ENCODE data around the gene LGALS16. TPM values are rescaled to one million over a fixed set of nuclear protein-coding genes. Genes with fewer than 3 reads are reported as not detected.

Gene LGALS16
- total and polyA plus RNA-seq, 10 of the 15 experiments (the other 5 are each of a cell fraction or from before 2014, with no cell fraction given), result not detected

- peak overlapping the region; percentile 98 for H3K27ac ChIP-seq (ENCODE audit: control insufficient read depth, insufficient read depth)
- peak overlapping the region; percentile 98 for H3K4me2 ChIP-seq (ENCODE audit: control insufficient read depth, insufficient read depth)
- no TSS peak for BruUV-seq (replicated peaks)
- ChIA-PET RAD21 (ENCODE audit: unreplicated experiment) (interaction anchor here (1.0 to 4.1 kb wide), 4 partner anchors 18 to 165 kb away, joined by 3 to 23 read pairs (median 8); partner anchors contain the start of gene LGALS14), POLR2A (interaction anchor here (0.7 to 3.4 kb wide), 6 partner anchors 10 to 166 kb away, joined by 3 to 16 read pairs (median 3); partner anchors contain the start of gene FBL), CTCF (interaction anchor here (1.0 to 9.7 kb wide), 7 partner anchors 20 to 163 kb away, joined by 3 to 136 read pairs (median 4); partner anchors contain the start of gene LGALS14), SMC1A (ENCODE audit: uncharacterized antibody, unreplicated experiment) (interaction anchor here (0.7 to 10.7 kb wide), 6 partner anchors 19 to 163 kb away, joined by 3 to 266 read pairs (median 4); partner anchors contain the start of gene FBL)
- DNase-seq (ENCODE audit: low read depth, low spot score), result no peak
- H3K9me3 ChIP-seq (replicated peaks; ENCODE audit: control insufficient read depth, insufficient read depth, low read length), result no peaks in the 10 kb centered on the region; the same call in 2 of the 3 replicates
- no peak for FAIRE-seq
- no peaks in the 10 kb centered on the region for H4K20me1 ChIP-seq (ENCODE audit: control insufficient read depth, insufficient read depth)
- H2AFZ ChIP-seq (ENCODE audit: control insufficient read depth, low read depth, low read length), result no peak overlapping the region; the same call in 1 of the 2 replicates
- ATAC-seq, result peak; percentile 16
- peaks cover 0 to 19% of the 10 kb centered on the region in 2 experiments; a peak in 2 of 4 replicates for H3K36me3 ChIP-seq (ENCODE audit: control insufficient read depth in 2 of 2, insufficient read depth in 2 of 2, low read length in 1 of 2)
- in situ Hi-C loops (cut with MboI) (loop anchor here (5.0 kb wide), 1 partner anchor 157 kb away; no protein-coding TSS in a partner anchor), intact Hi-C loops (cut with micrococcal nuclease; ENCODE audit: unreplicated experiment) (no loop called here)
- H3K4me1 ChIP-seq (ENCODE audit: control insufficient read depth, insufficient read depth, low read length), result peaks cover 58% of the 10 kb centered on the region
- H3K4me3 ChIP-seq, result peak overlapping the region; percentile 86
- WGBS (ENCODE audit: insufficient coverage, insufficient replicate concordance, low lambda C conversion rate, missing lambda C conversion rate), result 27% methylated on average over 3 of the region's 3 CpGs
- peak overlapping the region; percentile 97 for H3K9ac ChIP-seq (ENCODE audit: control insufficient read depth, insufficient read depth, low read length)
- H3K79me2 ChIP-seq (ENCODE audit: control insufficient read depth, insufficient read depth, low read length), result peaks cover 23% of the 10 kb centered on the region
- no peaks in the 10 kb centered on the region for H3K27me3 ChIP-seq (replicated peaks in 1 of 2; ENCODE audit: control insufficient read depth in 2 of 2, insufficient read depth in 2 of 2, low read length in 1 of 2)
- TF ChIP-seq ZNF217 (IDR thresholded peaks at IDR 0.05), result 0 out of 2 replicates have a peak, but pooled peaks have one; percentile 26
- no peak for TF ChIP-seq NFYB (IDR thresholded peaks at IDR 0.05; ENCODE audit: insufficient read depth, low read depth, low read length)
- no peak for TF ChIP-seq SUPT20H (IDR thresholded peaks at IDR 0.05; ENCODE audit: borderline replicate concordance, control insufficient read depth, low read depth, low read length)
- TF ChIP-seq MEF2A (IDR thresholded peaks at IDR 0.05; ENCODE audit: insufficient read depth, low read depth, low read length), result no peak
- peak; percentile 71 for TF ChIP-seq POLR2AphosphoS5 (IDR thresholded peaks at IDR 0.05; ENCODE audit: low read length)
- TF ChIP-seq SRF (IDR thresholded peaks at IDR 0.05; ENCODE audit: low read depth in 2 of 2, low read length in 2 of 2), result no peak
- TF ChIP-seq NFYA (IDR thresholded peaks at IDR 0.05; ENCODE audit: borderline replicate concordance, low read depth, low read length), result no peak
- TF ChIP-seq RELB (IDR thresholded peaks at IDR 0.05; ENCODE audit: low read depth), result peak; percentile 66; the same call in 1 of the 2 replicates
- TF ChIP-seq NFXL1 (IDR thresholded peaks at IDR 0.05; ENCODE audit: borderline replicate concordance), result no peak
- no peak for TF ChIP-seq ZBTB40 (IDR thresholded peaks at IDR 0.05; ENCODE audit: borderline replicate concordance)
- no peak for TF ChIP-seq CBX5 (IDR thresholded peaks at IDR 0.05; ENCODE audit: low read depth)
- no peak for TF ChIP-seq KDM1A (IDR thresholded peaks at IDR 0.05; ENCODE audit: borderline replicate concordance)
- no peak for TF ChIP-seq NR2C2 (IDR thresholded peaks at IDR 0.05; ENCODE audit: borderline replicate concordance, control insufficient read depth, insufficient read length, low read depth)
- TF ChIP-seq NFIC (IDR thresholded peaks at IDR 0.05; ENCODE audit: low read depth, low read length), result no peak
- no peak for TF ChIP-seq ZNF274 (IDR thresholded peaks at IDR 0.05; ENCODE audit: insufficient read depth, insufficient read length)
- TF ChIP-seq FOS (IDR thresholded peaks at IDR 0.05; ENCODE audit: borderline replicate concordance, extremely low read depth, insufficient read length), result no peak
- no peak for TF ChIP-seq ZZZ3 (IDR thresholded peaks at IDR 0.05; ENCODE audit: control insufficient read depth, insufficient read length, low read depth)
- no peak for TF ChIP-seq TARDBP (IDR thresholded peaks at IDR 0.05; ENCODE audit: borderline replicate concordance)
- TF ChIP-seq ZSCAN29 (IDR thresholded peaks at IDR 0.05), result no peak
- TF ChIP-seq CREB1 (IDR thresholded peaks at IDR 0.05; ENCODE audit: low read depth), result no peak
Measured at GRCh38 chr19:39680593-39680992, 24.9 kb downstream of the LGALS16 start.

Data from GM12878 (cell line).